GM12801 (cell line): ENCODE data around the gene TIMM29.

ENCODE experiments used
- TF ChIP-seq, protein P1 (sequence below): IDR thresholded peaks from one replicate; pipeline ENCODE4 v1.5.1; 2011; ENCODE audit warnings: control low read depth; ENCODE audit not compliant: insufficient read length; ENCODE audit errors: extremely low read depth

TIMM29 gene

GRCh38 chr19:10929402-10929794, 787 bp downstream of the TIMM29 start:
- TF ChIP-seq, protein P1, sequence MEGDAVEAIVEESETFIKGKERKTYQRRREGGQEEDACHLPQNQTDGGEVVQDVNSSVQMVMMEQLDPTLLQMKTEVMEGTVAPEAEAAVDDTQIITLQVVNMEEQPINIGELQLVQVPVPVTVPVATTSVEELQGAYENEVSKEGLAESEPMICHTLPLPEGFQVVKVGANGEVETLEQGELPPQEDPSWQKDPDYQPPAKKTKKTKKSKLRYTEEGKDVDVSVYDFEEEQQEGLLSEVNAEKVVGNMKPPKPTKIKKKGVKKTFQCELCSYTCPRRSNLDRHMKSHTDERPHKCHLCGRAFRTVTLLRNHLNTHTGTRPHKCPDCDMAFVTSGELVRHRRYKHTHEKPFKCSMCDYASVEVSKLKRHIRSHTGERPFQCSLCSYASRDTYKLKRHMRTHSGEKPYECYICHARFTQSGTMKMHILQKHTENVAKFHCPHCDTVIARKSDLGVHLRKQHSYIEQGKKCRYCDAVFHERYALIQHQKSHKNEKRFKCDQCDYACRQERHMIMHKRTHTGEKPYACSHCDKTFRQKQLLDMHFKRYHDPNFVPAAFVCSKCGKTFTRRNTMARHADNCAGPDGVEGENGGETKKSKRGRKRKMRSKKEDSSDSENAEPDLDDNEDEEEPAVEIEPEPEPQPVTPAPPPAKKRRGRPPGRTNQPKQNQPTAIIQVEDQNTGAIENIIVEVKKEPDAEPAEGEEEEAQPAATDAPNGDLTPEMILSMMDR: no peak

DNA sequence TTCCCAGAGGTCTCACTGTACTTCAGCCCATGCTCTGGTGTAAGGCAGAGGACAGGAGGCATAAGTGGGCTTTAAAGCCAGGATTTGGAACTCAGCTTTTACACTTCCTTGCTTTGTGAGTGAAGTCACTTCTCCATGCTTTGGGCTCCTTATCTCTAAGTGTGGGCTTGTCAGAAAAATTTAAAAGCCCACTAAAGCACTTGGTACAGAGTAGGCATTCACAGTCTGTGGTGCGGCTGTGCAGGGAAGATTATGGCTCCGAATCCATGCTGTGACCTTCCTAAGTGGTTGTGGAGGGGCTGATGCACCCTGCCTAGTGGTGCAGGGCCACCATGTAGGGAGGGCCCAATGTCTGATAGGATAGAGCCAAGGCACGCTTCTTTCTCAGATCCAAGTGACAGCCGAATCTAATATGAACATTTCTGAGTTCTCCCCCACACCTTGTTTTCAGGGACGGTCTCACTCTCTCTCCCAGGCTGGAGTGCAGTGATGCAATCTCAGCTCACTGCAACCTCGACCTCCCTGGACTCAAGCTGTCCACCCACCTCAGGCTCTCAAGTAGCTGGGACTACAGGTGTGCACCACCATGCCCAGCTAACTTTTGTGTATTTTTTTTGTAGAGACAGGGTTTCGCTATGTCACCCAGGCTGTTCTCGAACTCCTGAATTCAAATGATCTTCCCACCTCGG, 6.9 kb downstream of the TIMM29 start:
- TF ChIP-seq, protein P1: no peak

- TF ChIP-seq, protein P1: no peak
Measured at GRCh38 chr19:10936661-10937084, 8.1 kb downstream of the TIMM29 start.

DNA sequence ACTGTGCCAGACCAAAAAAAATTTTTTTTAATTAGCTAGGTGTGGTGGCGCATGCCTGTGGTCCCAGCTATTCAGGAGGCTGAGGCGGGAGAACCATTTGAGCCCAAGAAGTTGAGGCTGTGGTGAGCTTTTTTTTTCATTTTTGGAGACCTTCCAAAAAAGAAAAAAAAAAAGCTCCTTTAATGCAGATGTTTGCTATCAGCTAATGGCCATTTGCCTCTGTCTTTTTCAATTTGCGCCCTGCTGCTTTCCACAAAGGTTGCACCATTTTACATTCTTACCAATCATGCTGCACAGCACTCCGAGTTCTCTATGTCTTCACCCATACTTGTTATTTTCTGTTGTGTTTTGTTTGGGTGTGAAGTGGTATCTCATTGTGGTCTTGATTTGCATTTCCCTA, 16.7 kb downstream of the TIMM29 start:
- TF ChIP-seq, protein P1: no peak

- TF ChIP-seq, protein P1: no peak
Measured at GRCh38 chr19:10946958-10947657, 18.5 kb downstream of the TIMM29 start.

DNA sequence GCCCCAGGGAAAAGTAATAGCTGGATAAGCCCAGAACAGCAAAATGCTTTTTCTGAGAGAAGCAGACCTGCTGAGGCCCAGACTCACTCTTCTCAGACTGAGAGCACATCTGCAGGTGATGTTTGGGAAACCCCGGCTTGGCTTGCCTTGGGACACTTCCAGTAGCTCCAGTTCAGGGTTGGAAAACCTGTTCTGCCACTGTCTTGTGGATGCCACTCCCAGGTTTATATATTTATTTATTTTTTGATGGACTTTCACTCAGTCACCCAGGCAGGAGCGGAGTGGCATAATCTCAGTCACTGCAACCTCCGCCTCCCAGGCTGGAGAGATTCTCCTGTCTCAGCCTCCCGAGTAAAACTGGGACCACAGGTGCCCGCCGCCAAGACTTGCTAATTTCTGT, 24.2 kb downstream of the TIMM29 start:
- TF ChIP-seq, protein P1: no peak

DNA sequence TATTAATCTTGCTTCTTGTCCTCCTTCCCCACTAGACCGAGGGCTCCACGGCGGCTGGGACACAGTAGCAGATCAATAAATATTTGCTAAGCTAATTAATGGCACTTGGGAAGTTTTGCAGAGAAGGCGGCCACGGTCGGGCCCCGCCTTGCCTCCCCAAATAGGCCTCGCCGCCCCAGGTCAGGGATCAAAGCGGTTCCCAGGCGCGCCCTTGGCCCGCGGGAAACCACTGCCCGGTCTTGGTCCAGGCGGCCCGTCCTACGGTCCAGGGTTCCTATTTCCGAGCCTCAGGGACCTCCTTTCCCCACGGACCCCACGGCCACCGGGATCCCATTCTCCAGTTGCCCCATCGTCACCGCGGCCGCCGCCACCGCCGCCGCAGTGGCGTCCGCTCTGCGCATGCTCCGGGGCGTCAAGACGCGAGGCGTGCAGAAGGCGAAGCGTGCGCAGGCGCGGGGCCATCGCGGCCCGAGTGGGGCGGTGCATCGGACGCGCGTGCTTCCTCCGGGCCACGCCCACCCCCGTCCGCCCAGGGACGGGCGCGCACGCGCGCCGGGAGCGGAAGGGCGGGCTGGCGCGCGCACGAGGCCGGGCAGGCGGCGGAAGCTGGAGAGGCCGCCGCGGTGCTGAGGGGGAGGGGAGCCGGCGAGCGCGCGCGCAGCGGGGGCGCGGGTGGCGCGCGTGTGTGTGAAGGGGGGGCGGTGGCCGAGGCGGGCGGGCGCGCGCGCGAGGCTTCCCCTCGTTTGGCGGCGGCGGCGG, 31.9 kb downstream of the TIMM29 start, which contains the start of gene SMARCA4:
Gene SMARCA4, plus strand, starts transcription at position 717 of the 759 bp plus-strand sequence. CDS start 23,122 bp downstream, outside the sequence.
- TF ChIP-seq, protein P1: no peak
